ENCODE measurements around the gene ITGB1.
"Not testable (repeated sequence)": the region's sequence is repeated elsewhere in the genome, so short reads cannot be mapped to it uniquely, and the experiment has no call there.

Gene ITGB1

DNA sequence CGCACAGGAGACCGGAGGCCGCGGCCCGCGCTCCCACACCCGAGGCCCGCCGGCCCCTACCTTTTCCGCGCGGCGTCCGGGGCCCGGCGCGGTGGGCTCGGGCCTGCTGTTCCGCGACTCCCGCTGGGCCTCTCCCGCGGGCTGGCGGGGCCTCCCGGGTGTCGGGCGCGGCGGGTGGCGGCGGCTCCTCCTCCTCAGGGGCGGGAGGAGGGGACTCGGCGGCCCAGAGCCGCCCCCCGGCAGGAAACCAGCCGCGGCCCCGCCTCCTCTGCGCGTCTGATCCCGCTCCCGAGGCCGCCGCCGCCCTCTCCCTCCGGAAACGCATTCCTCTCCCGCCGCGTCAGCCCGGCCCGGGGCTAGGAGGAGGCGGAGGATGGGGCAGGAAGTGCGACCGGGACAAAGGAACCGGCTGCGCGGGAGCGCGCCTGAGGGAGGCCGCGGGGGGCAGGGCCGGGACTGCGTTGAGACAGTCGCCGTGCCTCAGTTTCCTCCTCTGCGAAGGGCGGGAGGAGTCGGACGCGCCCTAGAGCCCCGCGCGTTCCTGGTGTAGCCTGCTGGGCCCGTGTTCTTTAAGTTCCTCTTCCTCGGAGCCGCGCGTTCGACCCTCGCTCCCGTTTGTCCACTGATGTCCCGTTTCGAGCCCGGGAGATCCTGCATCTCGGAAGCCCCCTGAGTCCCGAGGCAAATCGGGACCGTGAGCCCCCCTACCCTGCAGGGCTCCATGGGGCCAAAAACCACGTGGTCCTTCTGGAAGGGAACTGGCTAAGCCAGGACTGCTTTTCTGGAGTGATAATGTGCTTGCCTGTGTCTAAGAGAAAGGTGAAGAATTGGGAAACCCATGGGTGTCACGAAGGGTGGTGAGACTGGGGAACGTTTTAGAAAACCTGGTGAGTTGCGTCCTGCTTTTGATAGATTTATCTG, at the start of gene ITGB1:
ITGB1 (minus strand) TSS at position 146 of the 921 bp plus-strand sequence. CDS start 22,672 bp downstream, outside the sequence.
- DNase-seq (ENCODE audit: low read depth): peak; percentile 69

DNA sequence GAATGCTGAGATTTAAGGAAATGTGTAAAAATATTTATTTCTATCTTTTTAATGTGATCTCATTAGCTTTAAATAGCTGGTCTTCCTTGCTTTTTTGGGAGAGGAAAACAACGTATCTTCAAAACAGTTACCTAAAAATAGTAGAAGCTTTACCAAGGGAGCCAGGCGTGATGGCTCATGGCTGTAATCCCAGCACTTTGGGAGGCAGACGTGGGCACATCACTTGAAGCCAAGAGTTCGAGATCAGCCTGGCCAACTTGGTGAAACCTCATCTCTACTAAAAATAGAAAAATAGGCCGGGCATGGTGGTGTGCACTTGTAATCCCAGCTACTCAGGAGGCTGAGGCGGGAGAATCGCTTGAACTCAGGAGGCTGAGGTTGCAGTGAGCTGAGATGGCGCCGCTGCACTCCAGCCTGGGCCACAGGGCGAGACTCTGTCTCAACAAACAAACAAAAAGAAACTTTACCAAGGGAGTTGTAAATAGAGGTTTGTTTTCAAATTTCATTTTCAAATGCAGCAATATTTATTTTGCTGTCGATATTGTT, 48.4 kb upstream of the ITGB1 start:
- no peak for DNase-seq (ENCODE audit: low read depth)

DNA sequence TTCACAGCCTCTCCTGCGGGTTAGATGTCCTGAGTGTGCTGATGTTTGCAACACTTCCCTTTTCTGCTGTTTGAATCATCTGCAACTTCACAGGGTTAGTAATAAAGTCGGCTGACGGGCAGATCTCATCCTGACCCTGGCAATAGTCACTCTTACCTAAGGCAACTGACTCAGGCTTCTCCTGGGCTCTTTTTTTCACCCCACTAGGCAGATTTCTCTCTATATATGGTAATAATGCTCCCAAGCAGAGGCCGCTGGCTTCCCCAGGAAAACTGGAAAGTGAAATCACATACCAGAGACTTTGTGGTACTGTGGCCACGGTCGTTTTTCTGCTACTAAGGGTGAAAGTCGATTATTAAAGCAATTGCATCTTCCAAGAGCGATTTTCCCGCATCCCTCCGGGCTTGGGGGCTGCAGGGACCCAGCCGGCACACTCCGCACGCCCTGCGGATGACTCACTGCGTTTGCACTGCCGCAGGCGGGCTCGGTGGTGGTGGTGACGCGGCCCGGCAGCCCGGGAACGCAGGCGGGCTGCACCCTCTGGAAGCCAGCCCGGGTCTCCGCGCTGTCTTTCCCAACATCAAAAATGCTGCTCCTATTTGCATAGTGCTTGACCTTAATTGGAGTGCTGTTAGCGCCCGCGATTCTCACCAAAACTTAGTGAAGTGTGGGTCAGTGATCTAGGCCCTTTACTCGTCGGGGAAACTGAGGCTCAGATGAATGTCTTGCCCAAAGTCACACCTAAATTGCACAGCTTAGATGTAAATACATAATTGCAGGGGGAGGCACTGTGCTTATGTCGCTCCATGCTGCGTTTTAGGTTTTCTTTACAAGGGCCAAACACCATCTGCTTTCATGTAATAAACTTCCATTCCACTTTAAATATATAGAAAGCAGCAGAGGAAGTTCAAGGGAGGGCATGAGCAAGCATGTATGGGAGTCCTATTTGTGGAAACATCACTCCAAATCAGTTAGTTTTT, 47.6 kb upstream of the ITGB1 start:
- no peak for DNase-seq (ENCODE audit: low read depth)

DNA sequence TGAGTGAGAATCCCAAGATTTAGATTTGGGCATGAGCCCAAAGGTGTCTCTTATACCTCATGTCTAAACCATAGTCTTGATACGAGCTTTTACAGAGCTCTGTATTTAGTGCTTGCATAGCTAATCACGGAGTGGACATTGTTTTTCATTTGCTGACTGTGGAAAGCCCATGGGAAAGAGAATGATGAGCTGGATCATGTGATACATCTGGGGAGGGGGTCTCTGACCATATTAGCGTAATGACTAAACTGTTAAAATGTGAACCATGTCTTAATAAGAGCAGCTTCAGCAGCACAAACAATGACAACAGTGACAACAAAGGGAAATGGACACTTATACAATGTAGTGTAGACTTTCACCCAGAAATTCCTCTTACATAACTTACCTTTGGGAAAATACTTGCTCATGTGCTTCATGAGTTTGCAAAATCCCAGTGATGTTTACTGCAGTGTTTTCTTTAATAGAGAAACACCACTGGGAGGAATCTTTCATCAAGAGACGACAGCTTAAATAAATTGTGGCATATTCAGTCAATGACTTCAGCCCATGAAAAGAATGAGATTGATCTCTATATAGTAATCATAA, 44.0 kb upstream of the ITGB1 start:
- no peak for DNase-seq (ENCODE audit: low read depth)

DNA sequence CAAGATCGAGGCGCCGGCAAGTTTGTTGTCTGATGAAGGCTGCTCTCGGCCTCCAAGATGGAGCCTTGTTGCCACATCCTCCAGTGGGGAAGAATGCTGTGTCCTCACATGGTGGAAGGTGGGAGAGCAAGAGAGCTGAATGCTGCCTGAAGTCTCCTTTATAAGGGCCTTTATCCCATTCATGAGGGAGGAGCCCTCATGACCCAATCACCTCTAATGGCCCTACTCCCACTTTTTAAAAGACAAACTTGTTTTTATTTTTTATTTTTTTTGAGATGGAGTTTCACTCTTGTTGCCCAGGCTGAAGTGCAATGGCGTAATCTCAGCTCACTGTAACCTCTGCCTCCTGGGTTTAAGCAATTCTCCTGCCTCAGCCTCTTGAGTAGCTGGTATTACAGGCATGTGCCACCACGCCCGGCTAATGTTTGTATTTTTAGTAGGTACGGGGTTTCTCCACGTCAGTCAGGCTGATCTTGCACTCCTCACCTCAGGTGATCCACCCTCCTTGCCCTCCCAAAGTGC, 40.1 kb upstream of the ITGB1 start:
- not testable (repeated sequence) for DNase-seq (ENCODE audit: low read depth)

DNA sequence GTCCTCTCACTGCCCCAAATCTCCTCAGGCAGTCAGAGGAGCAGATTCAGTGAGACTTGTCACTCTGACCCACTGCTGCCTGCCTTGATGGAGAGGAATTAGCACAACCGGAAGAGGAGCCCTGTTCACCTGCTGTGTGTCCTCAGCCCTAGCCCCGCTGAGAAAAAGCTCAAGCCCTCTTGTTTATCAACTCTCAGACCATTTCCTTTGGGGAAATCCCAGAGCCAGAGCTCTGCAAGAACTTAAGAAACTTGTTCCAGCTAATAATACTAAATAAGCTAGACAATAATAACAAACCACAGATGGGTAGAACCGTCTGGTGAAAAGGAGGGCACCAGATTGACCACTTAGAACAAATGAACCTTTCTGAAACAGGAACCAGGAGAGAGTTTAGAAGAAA, 37.7 kb upstream of the ITGB1 start:
- no peak for DNase-seq (ENCODE audit: low read depth)

DNA sequence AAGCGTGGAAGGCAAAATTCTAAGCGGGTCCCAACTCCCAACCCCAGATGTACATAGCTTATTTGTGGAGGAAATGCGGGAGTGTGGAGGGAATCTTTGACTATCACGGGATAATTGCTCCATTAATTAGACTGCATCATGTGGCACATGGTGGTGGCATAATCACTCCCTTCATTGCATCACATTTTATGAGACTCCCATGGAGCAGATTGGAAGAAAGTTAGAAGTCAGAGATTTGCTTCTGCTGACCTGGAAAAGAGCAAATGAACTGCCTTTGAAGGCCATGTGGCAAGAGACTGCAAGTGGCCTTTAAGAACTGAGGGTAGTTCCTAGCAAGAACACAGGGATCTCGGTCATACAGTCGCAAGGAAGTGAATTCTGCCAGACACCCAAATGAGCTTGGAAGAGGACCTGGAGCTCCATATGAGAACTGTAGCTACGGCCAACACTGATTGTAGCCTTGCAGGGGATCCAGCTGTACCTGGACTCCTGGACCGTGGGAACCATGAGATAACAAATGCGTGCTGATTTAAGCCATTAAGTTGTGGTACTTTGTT, 37.1 kb upstream of the ITGB1 start:
- DNase-seq (ENCODE audit: low read depth): no peak

DNA sequence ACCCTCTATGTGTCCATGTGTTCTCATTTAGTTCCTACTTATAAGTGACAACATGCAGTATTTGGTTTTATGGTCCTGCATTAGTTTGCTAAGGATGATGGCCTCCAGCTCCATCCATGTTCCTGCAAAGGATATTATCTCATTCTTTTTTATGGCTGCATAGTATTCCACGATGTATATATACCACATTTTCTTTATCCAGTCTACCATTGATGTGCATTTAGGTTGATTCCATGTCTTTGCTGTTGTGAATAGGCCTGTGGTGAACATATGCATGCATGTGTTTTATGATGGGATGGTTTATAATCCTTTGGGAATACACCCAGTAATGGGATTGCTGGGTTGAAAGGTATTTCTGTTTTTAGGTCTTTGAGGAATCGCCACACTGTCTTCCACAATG, 36.6 kb upstream of the ITGB1 start:
- DNase-seq (ENCODE audit: low read depth): not testable (repeated sequence)

DNA sequence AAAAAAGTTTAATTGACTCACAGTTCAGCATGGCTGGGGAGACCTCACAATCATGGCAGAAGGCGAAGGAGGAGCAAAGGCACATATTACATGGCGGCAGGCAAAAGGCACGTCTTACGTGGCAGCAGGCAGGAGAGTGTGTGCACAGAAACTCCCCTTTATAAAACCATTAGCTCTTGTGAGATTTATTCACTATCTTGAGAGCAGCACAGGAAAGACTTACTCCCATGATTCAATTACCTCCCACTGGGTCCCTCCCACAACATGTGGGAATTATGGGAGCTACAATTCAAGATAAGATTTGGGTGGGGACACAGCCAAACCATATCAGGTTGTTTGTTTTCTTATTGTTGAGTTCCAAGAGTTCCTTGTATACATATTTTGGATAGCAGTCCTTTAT, 34.3 kb upstream of the ITGB1 start:
- DNase-seq (ENCODE audit: low read depth): not testable (repeated sequence)

DNA sequence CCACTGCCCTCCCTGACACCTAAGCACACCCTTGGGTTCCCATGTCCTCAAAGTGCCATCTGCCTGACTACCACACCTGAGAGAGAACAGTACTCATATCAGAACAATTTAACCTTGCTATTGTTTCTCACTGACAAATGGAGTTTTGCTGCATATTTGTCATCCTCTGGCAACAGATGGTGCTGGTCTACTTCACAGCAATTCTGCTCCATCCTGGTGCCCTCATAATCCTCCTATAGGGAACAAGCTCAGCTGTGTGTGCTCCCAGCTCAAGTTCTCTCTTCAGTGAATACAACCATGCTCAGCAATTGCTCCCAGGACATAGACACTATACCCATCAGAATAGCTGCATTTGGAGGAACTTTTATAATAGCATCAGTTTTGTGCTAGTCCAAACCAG, 32.8 kb upstream of the ITGB1 start:
- DNase-seq (ENCODE audit: low read depth): no peak

DNA sequence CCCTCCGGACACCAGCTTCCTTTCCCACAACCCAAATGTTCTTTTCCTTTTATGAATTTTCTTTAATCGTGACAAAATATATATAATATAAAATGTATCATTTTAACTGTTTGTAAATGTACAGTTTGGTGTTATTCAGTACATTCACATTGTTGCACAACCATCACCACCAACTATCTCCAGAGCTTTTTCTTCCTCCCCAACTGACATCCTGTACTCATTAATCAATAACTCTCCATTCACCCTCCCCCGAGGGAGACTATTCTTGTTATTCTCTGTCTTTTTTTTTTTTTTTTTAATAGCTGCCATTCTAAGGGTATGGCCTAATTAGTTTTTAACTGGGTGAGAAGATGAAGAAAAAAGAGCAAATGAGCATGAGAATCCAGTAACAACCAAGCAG, 30.6 kb upstream of the ITGB1 start:
- no peak for DNase-seq (ENCODE audit: low read depth)

DNA sequence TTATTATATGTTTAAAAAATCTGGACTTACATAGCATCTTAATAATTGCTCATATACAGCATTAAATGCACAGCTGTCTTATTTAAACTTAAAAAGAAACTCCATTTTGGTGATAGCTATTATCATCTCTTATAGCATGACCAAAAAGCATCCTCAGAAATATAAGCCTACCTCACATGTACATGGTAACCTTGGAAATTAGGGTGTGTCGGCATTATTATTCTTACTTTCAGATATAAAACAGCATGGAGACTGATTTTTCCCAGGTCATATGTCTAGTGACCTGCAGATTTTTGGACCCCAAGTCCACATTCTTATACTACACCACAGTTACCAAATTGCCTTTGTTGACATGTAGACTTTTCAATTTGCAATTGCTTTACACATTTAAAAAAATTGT, 29.1 kb upstream of the ITGB1 start:
- no peak for DNase-seq (ENCODE audit: low read depth)

DNA sequence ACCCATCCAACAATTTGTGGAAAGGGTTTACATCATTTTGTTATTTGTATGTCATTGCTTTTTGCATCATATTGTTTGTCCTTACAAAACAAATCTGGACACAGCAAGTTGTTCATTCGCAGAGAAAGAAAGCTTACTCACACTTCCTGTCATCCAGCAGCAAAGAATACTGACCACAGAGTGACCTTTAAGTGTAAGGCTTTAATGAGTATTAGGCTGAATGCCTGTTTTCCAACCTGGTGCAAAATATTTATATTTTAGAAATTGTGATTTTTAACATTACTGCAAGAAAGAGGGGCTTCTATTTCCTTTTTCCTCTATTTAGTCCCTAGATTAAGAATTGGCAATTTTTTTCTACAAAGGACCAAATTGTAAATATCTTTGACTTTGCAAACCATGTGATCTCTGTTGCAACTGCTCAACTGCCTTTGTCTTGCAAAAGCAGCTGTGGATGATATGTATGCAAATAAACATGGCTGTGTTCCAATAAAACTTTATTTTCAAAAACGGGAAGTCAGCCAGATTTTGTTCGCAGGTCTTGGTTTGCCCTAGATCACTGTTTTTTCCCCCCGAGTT, 27.8 kb upstream of the ITGB1 start:
- no peak for DNase-seq (ENCODE audit: low read depth)

DNA sequence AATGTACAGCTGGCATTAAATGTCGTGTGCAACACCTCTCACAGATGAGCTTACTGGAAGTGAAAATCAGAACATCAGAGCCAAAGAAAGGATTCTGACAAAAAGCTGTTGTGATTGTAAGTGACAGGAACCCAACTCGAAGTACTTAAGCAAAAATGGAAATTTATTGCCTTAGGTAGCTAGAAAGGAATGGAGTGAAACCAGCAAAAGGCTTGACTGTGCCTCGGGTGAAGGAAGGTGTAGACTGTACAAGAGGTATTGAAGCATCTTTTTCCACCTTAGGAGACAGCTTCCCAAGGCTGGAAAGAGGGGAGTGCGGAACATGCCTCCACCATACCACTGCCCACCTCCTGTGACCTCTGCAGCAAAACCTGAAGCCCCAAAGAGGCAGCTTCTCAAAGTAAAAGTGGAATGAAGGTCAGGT, 27.3 kb upstream of the ITGB1 start:
- DNase-seq (ENCODE audit: low read depth): no peak

DNA sequence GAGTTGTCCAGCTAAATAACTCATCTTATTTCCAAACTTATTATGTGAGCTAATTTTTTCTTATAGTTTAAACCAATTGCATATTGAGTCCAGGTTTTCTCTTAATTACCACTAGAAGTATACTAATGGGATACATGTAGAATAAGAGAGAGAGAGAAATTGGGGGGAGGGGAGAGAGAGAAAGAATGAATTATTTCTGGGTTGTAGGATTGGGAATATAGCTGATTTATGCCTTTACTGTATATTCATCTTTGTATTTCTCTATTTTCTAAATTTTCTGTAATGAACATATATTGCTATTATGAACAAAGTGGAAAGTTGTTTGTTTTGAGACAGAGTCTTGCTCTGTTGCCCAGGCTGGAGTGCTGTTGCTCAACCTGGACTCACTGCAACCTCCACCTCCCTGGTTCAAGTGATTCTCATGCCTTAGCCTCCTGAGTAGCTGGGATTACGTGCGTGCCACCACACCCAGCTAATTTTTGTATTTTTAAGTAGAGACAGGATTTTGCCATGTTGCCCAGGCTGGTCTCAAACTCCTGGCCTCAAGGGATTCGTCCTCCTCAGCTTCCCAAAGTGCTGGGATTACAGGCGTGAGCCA, 26.1 kb upstream of the ITGB1 start:
- DNase-seq (ENCODE audit: low read depth): no peak

DNA sequence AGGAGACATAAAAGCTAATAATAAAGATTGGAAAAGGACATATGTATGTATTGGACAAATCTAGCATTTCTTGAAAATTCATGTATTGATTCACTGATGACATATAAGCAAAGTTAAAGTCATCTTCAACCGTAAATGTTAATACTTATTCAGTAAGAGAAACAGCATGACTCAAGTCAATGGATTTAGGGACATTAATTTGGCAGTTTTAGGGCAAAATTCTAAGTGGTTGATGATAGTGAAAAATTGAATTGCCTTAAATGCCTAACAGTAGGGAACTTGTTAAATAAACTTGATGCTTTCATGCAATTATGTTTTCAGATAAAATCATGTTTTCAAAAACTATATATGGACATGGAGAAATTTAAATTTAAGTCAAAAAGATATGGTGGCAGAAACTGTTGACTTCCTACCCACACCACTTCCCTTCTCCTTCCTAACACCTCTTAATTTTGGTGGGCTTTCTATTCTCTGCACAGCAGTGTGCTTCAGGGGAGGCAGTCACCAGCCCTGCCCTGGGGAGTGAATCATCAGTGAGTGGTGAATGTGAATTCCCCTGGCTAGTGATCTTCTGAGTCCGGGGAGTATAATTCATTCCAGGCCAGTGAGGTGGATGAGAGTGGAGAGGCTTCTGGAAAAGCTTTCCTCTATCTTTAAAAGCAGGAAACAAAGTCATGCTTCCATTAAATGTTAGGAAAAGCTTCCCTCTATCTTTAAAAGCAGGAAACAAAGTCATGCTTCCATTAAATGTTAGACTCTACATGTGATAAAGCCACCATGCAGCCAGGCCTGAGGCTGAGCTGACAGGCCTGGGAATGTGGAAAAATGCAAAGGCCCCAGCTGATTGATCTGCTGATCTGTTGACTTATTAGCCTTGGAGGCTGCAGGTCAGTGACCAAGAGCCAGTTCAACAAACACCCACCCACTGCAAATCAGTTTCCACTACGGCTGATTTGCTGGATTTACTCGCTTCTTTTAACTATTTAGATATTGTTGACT, 25.2 kb upstream of the ITGB1 start:
- no peak for DNase-seq (ENCODE audit: low read depth)

DNA sequence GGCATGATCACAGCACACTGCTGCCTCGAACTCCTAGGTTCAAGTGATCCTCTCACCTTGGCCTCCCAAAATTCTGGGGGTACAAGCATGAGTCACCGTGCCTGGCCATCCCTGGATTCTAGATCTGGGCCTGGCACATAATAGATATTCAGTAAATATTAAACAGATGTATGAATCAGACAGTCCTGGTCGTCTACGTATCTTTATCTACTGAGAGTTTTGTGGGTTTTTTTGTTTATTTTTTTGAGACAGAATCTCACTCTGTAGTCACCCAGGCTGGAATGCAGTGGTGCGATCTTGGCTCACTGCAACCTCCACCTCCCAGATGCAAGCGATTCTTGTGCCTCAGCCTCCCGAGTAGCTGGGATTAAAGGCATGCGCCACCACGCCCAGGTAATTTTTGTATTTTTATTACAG, 24.3 kb upstream of the ITGB1 start:
- DNase-seq (ENCODE audit: low read depth): no peak

DNA sequence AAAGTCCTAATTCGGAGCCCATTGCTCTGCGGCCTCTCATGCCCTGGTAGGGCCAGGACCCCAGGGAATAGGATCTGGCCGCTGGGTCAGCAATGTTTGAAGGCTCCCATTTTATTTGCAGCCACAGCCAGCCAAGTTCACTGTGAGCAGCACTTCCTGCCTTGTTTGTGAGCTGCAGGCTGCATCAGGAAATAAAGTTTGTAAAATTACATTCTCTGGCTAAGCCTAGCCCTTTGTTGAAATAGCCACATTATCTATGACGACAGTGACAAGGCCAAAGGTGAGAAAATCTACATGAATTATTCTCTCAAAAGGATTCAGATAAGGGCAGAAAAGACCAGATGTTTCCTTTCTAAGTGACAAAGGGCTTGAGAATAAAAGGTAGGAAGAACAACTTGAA, 23.7 kb upstream of the ITGB1 start:
- DNase-seq (ENCODE audit: low read depth): no peak
